ENCODE results near the gene TMX4.

Gene TMX4

GRCh38 chr20:8050157-8050837 is 30.7 kb upstream of the TMX4 start:
- Histone ChIP-seq H3K36me3 (ENCODE audit: control insufficient read depth in 2 of 2, insufficient read depth in 1 of 2, low read length in 2 of 2) (no peaks in the 10 kb centered on the region), H3K4me3 (ENCODE audit: low read depth, low read length) (no peak overlapping the region), H3K27ac (ENCODE audit: extremely low read depth, low read depth, low read length) (no peak overlapping the region), H3K4me1 (ENCODE audit: control insufficient read depth, insufficient read depth, low read length) (no peaks in the 10 kb centered on the region), H3K9me3 (ENCODE audit: control insufficient read depth, insufficient read depth, low read depth, low read length) (no peaks in the 10 kb centered on the region)
- ChIA-PET CTCF (no interaction called here), POLR2A (no interaction called here)
- TF ChIP-seq GLIS2 (tag by site-specific recombination; IDR thresholded peaks at IDR 0.05) (no peak), ZNF664 (tag by site-specific recombination; IDR thresholded peaks at IDR 0.05) (no peak), MYNN (tag by site-specific recombination; IDR thresholded peaks at IDR 0.05; ENCODE audit: borderline replicate concordance) (no peak), ZSCAN5A (tag by site-specific recombination; IDR thresholded peaks at IDR 0.05) (no peak), ZNF830 (tag by site-specific recombination; IDR thresholded peaks at IDR 0.05; ENCODE audit: low read depth) (no peak), OVOL3 (tag by site-specific recombination; IDR thresholded peaks at IDR 0.05) (no peak), ZEB2 (tag by site-specific recombination; IDR thresholded peaks at IDR 0.05) (no peak), ZNF544 (tag by site-specific recombination; IDR thresholded peaks at IDR 0.05) (no peak), PRDM1 (tag by site-specific recombination; IDR thresholded peaks at IDR 0.05) (no peak), ZNF169 (tag by site-specific recombination; IDR thresholded peaks at IDR 0.05) (no peak), ZNF580 (tag by site-specific recombination; IDR thresholded peaks at IDR 0.05) (no peak), ZBTB44 (tag by site-specific recombination; IDR thresholded peaks at IDR 0.05) (no peak), ZNF776 (tag by site-specific recombination; IDR thresholded peaks at IDR 0.05; ENCODE audit: borderline replicate concordance) (no peak), ZFHX2 (tag by site-specific recombination; conservative IDR thresholded peaks at IDR 0.05) (no peak), ZNF518A (tag by site-specific recombination; conservative IDR thresholded peaks at IDR 0.05; ENCODE audit: low read depth) (no peak), ZBTB49 (tag by site-specific recombination; IDR thresholded peaks at IDR 0.05; ENCODE audit: low read depth) (no peak), ZNF549 (tag by site-specific recombination; IDR thresholded peaks at IDR 0.05) (no peak), ZNF558 (tag by site-specific recombination; IDR thresholded peaks at IDR 0.05) (no peak), ZNF701 (tag by site-specific recombination; IDR thresholded peaks at IDR 0.05) (no peak), ZNF416 (tag by site-specific recombination; IDR thresholded peaks at IDR 0.05) (no peak)

All from HEK293 (cell line).